H1 (cell line): ENCODE measurements around the gene ARHGEF38. TPM values are rescaled to one million over a fixed set of nuclear protein-coding genes. Genes with fewer than 3 reads are reported as not detected.

Experiments
- JUN ChIP-seq: IDR thresholded peaks from 2 replicates; pipeline ENCODE4 v1.6.1; 2011; ENCODE audit warnings: low read depth, mild to moderate bottlenecking, improper control_type of control experiment, low read length
- POU5F1 ChIP-seq: IDR thresholded peaks from 2 replicates; pipeline ENCODE4 v1.6.1; 2011; ENCODE audit warnings: low read depth, mild to moderate bottlenecking, low read length, moderate library complexity
- SIX5 ChIP-seq: IDR thresholded peaks from 2 replicates; pipeline ENCODE4 v1.6.1; 2011; ENCODE audit warnings: mild to moderate bottlenecking, low read depth, low read length
- TBP ChIP-seq: IDR thresholded peaks from 2 replicates; pipeline ENCODE4 v1.6.1; 2011; ENCODE audit warnings: low read depth, low read length, improper control_type of control experiment
- TCF12 ChIP-seq: IDR thresholded peaks from 2 replicates; pipeline ENCODE4 v1.6.1; 2011; ENCODE audit warnings: low read depth, mild to moderate bottlenecking, low read length
- TEAD4 ChIP-seq: IDR thresholded peaks from 2 replicates; pipeline ENCODE4 v1.6.1; 2012; ENCODE audit warnings: low read depth, low read length, inconsistent platforms, mixed read lengths
- polyA plus RNA-seq, 7 experiments: library from polyadenylated mRNA; depleted of rRNA in 3 of 7; stranded (reverse) in 5 of 7; unstranded in 2 of 7; fragments of >200 nt in 5 of 7; fragments of 200-250 nt in 2 of 7; gene quantifications; 1 replicate in 5 of 7; 2 replicates in 1 of 7; 4 replicates in 1 of 7; pipeline versions ENCODE4 v1.2.1 to v1.2.3, GENCODE V29; 2011 to 2013; ENCODE audit warnings: missing spikeins in 2 of 7, mixed read lengths in 2 of 7
- total RNA-seq: library from RNA; stranded (reverse); fragmentation: NEBNext Ultra II Directional; extraction: Animal tissue kit (Norgen Biotek cat#: 25700); gene quantifications from 2 replicates; pipeline ENCODE4 v1.2.1, GENCODE V29; 2021
- TF ChIP-seq, protein P1 (sequence below): fragments of 300-600 bp; sonication (generic); IDR thresholded peaks from 2 replicates; pipeline ENCODE4 v1.7.1; 2012; ENCODE audit warnings: low read length, moderate library complexity, mild to moderate bottlenecking, inconsistent platforms; ENCODE audit not compliant: insufficient replicate concordance
- TF ChIP-seq, protein P2 (sequence below), 3 experiments: IDR thresholded peaks; 1 replicate in 2 of 3; 2 replicates in 1 of 3; pipeline versions ENCODE4 v1.5.1 to v1.6.1; 2011; ENCODE audit warnings: low read length in 3 of 3, mild to moderate bottlenecking in 3 of 3, inconsistent platforms in 2 of 3, low read depth in 1 of 3, moderate library complexity in 1 of 3; ENCODE audit not compliant: insufficient read depth in 1 of 3; ENCODE audit errors: control extremely low read depth in 1 of 3

ARHGEF38 gene
- total and polyA plus RNA-seq, 2 of the 8 experiments (the other 6 are each of a cell fraction or from before 2014, with no cell fraction given) = not detected

DNA sequence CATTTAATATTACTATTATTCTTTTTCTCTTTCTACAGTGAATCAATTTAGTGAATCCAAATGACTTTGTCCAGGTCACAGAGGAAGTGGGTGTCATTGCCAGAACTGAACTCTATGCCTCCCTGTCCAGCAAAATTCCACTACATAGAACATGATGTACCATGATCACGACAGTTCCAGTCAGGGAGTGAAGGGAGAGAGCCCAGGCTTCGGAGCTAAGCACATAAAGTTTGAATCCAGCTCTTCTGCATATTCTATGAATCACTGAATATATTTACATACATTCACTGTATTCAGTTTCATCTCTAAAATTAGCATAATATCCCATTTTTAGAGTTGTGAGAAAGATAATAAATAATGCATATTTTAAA, 17.4 kb downstream of the ARHGEF38 start (continued):
- TF ChIP-seq, protein P1, sequence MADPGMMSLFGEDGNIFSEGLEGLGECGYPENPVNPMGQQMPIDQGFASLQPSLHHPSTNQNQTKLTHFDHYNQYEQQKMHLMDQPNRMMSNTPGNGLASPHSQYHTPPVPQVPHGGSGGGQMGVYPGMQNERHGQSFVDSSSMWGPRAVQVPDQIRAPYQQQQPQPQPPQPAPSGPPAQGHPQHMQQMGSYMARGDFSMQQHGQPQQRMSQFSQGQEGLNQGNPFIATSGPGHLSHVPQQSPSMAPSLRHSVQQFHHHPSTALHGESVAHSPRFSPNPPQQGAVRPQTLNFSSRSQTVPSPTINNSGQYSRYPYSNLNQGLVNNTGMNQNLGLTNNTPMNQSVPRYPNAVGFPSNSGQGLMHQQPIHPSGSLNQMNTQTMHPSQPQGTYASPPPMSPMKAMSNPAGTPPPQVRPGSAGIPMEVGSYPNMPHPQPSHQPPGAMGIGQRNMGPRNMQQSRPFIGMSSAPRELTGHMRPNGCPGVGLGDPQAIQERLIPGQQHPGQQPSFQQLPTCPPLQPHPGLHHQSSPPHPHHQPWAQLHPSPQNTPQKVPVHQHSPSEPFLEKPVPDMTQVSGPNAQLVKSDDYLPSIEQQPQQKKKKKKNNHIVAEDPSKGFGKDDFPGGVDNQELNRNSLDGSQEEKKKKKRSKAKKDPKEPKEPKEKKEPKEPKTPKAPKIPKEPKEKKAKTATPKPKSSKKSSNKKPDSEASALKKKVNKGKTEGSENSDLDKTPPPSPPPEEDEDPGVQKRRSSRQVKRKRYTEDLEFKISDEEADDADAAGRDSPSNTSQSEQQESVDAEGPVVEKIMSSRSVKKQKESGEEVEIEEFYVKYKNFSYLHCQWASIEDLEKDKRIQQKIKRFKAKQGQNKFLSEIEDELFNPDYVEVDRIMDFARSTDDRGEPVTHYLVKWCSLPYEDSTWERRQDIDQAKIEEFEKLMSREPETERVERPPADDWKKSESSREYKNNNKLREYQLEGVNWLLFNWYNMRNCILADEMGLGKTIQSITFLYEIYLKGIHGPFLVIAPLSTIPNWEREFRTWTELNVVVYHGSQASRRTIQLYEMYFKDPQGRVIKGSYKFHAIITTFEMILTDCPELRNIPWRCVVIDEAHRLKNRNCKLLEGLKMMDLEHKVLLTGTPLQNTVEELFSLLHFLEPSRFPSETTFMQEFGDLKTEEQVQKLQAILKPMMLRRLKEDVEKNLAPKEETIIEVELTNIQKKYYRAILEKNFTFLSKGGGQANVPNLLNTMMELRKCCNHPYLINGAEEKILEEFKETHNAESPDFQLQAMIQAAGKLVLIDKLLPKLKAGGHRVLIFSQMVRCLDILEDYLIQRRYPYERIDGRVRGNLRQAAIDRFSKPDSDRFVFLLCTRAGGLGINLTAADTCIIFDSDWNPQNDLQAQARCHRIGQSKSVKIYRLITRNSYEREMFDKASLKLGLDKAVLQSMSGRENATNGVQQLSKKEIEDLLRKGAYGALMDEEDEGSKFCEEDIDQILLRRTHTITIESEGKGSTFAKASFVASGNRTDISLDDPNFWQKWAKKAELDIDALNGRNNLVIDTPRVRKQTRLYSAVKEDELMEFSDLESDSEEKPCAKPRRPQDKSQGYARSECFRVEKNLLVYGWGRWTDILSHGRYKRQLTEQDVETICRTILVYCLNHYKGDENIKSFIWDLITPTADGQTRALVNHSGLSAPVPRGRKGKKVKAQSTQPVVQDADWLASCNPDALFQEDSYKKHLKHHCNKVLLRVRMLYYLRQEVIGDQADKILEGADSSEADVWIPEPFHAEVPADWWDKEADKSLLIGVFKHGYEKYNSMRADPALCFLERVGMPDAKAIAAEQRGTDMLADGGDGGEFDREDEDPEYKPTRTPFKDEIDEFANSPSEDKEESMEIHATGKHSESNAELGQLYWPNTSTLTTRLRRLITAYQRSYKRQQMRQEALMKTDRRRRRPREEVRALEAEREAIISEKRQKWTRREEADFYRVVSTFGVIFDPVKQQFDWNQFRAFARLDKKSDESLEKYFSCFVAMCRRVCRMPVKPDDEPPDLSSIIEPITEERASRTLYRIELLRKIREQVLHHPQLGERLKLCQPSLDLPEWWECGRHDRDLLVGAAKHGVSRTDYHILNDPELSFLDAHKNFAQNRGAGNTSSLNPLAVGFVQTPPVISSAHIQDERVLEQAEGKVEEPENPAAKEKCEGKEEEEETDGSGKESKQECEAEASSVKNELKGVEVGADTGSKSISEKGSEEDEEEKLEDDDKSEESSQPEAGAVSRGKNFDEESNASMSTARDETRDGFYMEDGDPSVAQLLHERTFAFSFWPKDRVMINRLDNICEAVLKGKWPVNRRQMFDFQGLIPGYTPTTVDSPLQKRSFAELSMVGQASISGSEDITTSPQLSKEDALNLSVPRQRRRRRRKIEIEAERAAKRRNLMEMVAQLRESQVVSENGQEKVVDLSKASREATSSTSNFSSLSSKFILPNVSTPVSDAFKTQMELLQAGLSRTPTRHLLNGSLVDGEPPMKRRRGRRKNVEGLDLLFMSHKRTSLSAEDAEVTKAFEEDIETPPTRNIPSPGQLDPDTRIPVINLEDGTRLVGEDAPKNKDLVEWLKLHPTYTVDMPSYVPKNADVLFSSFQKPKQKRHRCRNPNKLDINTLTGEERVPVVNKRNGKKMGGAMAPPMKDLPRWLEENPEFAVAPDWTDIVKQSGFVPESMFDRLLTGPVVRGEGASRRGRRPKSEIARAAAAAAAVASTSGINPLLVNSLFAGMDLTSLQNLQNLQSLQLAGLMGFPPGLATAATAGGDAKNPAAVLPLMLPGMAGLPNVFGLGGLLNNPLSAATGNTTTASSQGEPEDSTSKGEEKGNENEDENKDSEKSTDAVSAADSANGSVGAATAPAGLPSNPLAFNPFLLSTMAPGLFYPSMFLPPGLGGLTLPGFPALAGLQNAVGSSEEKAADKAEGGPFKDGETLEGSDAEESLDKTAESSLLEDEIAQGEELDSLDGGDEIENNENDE = no peak
- TF ChIP-seq JUN (no peak), TEAD4 (no peak), TBP (no peak), SIX5 (no peak), POU5F1 (no peak), TCF12 (no peak)
- TF ChIP-seq, protein P2, sequence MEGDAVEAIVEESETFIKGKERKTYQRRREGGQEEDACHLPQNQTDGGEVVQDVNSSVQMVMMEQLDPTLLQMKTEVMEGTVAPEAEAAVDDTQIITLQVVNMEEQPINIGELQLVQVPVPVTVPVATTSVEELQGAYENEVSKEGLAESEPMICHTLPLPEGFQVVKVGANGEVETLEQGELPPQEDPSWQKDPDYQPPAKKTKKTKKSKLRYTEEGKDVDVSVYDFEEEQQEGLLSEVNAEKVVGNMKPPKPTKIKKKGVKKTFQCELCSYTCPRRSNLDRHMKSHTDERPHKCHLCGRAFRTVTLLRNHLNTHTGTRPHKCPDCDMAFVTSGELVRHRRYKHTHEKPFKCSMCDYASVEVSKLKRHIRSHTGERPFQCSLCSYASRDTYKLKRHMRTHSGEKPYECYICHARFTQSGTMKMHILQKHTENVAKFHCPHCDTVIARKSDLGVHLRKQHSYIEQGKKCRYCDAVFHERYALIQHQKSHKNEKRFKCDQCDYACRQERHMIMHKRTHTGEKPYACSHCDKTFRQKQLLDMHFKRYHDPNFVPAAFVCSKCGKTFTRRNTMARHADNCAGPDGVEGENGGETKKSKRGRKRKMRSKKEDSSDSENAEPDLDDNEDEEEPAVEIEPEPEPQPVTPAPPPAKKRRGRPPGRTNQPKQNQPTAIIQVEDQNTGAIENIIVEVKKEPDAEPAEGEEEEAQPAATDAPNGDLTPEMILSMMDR (IDR thresholded peaks at IDR 0.05; ENCODE audit: control extremely low read depth in 1 of 3, insufficient read depth in 1 of 3, low read depth in 1 of 3, low read length in 3 of 3) = no peak
- TF ChIP-seq, all 59 proteins: peak for 0
